NB4 (cell line): Measurements from ENCODE around the gene ALDH8A1.
"Not testable (repeated sequence)": the region's sequence is repeated elsewhere in the genome, so short reads cannot be mapped to it uniquely, and the experiment has no call there.

Experiments used
- DNase-seq: peaks from one replicate; pipeline ENCODE4 v3.0.0; 2010; ENCODE audit warnings: low read depth
- H3K4me3 ChIP-seq: one replicate; pipeline ENCODE4 v1.5.1; 2011; ENCODE audit warnings: mild to moderate bottlenecking, low read depth, low read length, moderate library complexity
- CTCF ChIP-seq: IDR thresholded peaks from one replicate; pipeline ENCODE4 v1.5.1; 2012; ENCODE audit warnings: low read depth, low read length
- MAX ChIP-seq: IDR thresholded peaks from 2 replicates; pipeline ENCODE4 v1.6.1; 2011; ENCODE audit warnings: low read depth, low read length
- MYC ChIP-seq: IDR thresholded peaks from 2 replicates; pipeline ENCODE4 v1.6.1; 2011; ENCODE audit warnings: low read depth, low read length
- POLR2A ChIP-seq: IDR thresholded peaks from 2 replicates; pipeline ENCODE4 v1.6.1; 2011; ENCODE audit warnings: mild to moderate bottlenecking; ENCODE audit not compliant: insufficient read length; ENCODE audit errors: extremely low read depth

Gene ALDH8A1

GRCh38 chr6:134903448-134903847 lies 46.5 kb downstream of the ALDH8A1 start:
- H3K4me3 ChIP-seq: no peak overlapping the region
- DNase-seq: no peak
- TF ChIP-seq POLR2A: no peak
- no peak for TF ChIP-seq MAX
- TF ChIP-seq CTCF: no peak
- no peak for TF ChIP-seq MYC

GRCh38 chr6:134902936-134903335 lies 47.0 kb downstream of the ALDH8A1 start:
- DNase-seq: no peak
- H3K4me3 ChIP-seq: no peak overlapping the region
- no peak for TF ChIP-seq MAX
- TF ChIP-seq MYC: no peak
- no peak for TF ChIP-seq POLR2A
- no peak for TF ChIP-seq CTCF

GRCh38 chr6:134902074-134902861 lies 47.6 kb downstream of the ALDH8A1 start:
- H3K4me3 ChIP-seq: no peak overlapping the region
- DNase-seq: no peak
- no peak for TF ChIP-seq POLR2A
- no peak for TF ChIP-seq CTCF
- TF ChIP-seq MYC: no peak

- DNase-seq: no peak
- H3K4me3 ChIP-seq: no peak overlapping the region
- TF ChIP-seq CTCF: no peak
- TF ChIP-seq MAX: no peak
- TF ChIP-seq MYC: no peak
- TF ChIP-seq POLR2A: no peak
Measured at GRCh38 chr6:134898575-134898974, 51.3 kb downstream of the ALDH8A1 start.

- H3K4me3 ChIP-seq, DNase-seq: not testable (repeated sequence)
Measured at GRCh38 chr6:134898166-134898565, 51.7 kb downstream of the ALDH8A1 start.

GRCh38 chr6:134896910-134897309 lies 53.0 kb downstream of the ALDH8A1 start:
- no peak overlapping the region for H3K4me3 ChIP-seq
- no peak for DNase-seq
- TF ChIP-seq CTCF: no peak
- TF ChIP-seq POLR2A: no peak
- no peak for TF ChIP-seq MAX
- no peak for TF ChIP-seq MYC
